HK-2 (cell line): ENCODE measurements around the gene ATXN2.
"Not testable (repeated sequence)": the region's sequence is repeated elsewhere in the genome, so short reads cannot be mapped to it uniquely, and the experiment has no call there.

ENCODE experiments used
- DNase-seq: peaks from one replicate; pipeline ENCODE4 v3.0.0-alpha.2; 2018; ENCODE audit not compliant: unreplicated experiment

ATXN2 gene

DNA sequence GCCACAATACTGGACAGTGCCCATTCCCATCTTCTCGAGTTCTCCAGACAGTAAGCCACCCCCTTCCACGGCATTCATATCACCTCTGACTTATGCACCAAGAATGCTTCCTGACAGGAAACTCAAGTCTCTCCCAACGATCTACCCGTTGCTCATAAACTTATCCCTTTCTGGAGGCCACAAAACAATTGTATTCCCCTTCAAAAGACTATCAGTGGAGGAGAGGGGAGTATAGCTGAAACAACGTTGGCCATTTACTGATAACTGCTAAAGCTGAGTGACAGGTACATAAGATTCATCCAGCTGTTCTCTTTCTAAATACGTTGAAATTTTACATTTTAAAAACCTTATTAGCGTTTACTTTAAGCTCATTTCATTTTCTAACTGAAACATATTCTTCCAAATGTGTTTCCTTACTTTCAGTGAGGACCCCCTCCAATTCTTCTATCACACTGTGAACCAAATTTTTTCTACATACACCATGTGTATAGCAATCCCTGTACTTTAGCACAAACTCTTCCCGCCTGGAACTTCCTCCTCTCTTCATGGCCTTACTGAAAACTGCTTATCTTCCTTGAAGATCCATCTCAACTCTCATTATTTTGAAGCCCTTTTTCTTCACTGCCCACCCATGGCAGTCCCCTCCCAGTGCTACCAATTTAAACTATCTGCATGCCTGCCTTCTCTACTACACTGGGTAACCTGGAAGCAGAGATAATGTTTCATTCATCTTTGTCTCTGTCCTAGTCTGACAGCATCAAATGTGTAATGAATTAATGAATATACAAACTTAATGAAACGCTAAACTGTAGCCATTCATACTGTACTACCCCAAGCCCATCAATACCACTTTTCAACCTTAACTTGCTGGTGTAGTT is 28.8 kb downstream of the ATXN2 start:
- DNase-seq: peak; percentile 26

GRCh38 chr12:111569363-111570083 is 29.6 kb downstream of the ATXN2 start:
- no peak for DNase-seq

DNA sequence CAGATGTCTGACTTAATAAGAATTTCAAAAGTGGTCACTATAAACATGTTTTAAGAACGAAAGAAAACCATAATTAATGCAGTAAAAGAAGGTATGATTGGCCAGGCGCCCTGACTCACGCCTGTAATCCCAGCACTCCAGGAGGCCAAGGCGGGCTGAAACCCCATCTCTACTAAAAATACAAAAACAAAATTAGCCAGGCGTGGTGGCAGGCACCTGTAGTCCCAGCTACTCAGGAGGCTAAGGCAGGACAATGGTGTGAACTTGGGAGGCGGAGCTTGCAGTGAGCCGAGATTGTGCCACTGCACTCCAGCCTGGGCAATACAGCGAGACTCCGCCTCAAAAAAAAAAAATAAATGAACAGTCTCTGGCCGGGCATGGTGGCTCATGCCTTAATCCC is 38.3 kb downstream of the ATXN2 start:
- DNase-seq: not testable (repeated sequence)

GRCh38 chr12:111558107-111558376 is 41.1 kb downstream of the ATXN2 start:
- DNase-seq: no peak

DNA sequence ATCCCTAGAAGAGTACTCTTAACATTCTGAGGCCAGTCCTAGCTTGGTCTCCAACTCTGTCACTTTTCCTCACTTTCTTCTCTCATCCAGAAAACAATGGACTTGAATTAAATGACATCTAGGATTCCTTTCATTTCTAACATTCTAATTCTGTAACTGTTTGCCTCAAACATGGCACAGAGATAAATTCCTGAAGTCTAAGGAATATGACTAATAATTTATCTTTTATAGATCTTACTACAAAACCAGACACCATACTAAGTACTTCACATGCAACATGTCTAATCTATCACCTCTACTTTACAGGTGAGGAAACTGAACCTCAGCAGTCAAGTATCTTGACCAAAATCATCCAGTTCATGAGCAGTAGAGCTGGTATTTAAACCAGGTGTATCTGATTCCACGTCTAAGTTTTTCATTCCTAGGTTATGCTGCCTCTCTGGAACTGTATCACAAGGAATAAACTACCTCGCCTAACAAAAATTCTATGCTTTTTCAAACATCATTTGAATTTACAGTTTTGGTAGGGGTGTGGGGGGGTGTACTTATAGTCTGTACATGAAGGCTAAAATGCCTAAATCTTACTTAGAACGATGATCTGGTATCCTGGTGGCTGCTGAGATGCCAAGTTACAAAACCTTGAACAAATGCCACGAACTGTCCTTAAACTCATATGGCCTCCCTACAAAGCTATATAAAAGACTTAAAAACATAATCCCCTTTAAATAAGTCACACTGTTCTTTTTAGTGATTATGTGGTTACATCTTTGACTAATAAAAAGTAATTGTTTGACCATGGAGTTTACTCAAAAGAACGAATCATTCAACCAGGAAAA is 41.6 kb downstream of the ATXN2 start:
- DNase-seq: no peak

GRCh38 chr12:111556676-111557075 is 42.4 kb downstream of the ATXN2 start:
- DNase-seq: no peak

GRCh38 chr12:111555313-111555712 is 43.8 kb downstream of the ATXN2 start:
- DNase-seq: not testable (repeated sequence)

DNA sequence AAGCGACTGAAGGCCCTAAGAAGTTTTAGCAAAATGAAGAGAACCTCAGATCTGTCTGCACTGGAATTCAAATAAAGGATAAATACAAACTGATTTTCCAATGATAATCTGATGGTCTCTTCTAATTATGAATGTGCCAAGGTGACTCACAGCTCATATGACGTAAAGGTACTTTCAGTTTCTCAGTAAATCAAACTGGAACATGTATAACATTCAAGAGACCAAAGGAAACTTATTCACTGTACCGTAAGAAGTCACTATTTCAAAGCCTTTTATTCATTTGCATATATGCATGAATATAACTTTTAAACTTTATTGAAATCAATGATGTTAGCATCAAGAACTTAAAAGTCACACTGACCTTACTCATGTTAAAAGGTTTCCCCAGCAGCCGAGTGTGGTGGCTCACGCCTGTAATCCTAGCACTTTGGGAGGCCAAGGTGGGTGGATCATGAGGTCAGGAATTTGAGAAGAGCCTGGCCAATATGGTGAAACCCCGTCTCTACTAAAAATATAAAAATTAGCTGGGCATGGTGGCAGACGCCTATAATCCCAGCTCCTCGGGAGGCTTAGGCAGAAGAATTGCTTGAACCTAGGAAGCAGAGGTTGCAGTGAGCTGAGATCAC is 52.2 kb downstream of the ATXN2 start:
- DNase-seq: no peak

GRCh38 chr12:111546171-111546570 is 52.9 kb downstream of the ATXN2 start:
- DNase-seq: no peak

DNA sequence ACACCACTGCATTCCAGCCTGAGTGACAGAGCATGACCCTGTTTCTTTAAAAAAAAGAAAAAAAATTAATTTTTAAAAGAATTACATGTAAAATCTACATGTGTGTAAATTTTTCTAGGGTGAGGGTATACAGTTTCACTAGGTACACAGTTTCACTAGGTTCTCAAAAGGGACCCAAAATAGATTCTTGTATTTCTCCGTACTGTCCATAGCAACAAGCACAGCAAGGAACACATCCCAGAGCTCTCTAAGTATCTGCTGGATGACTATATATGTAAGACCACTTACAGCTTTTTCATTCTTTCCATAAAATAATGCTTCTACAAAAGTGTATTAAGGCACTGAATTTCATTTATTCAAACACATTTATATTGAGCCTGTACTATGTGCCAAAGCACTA is 55.1 kb downstream of the ATXN2 start:
- DNase-seq: no peak

- no peak for DNase-seq
Observed at GRCh38 chr12:111532751-111533150, 66.4 kb downstream of the ATXN2 start.

DNA sequence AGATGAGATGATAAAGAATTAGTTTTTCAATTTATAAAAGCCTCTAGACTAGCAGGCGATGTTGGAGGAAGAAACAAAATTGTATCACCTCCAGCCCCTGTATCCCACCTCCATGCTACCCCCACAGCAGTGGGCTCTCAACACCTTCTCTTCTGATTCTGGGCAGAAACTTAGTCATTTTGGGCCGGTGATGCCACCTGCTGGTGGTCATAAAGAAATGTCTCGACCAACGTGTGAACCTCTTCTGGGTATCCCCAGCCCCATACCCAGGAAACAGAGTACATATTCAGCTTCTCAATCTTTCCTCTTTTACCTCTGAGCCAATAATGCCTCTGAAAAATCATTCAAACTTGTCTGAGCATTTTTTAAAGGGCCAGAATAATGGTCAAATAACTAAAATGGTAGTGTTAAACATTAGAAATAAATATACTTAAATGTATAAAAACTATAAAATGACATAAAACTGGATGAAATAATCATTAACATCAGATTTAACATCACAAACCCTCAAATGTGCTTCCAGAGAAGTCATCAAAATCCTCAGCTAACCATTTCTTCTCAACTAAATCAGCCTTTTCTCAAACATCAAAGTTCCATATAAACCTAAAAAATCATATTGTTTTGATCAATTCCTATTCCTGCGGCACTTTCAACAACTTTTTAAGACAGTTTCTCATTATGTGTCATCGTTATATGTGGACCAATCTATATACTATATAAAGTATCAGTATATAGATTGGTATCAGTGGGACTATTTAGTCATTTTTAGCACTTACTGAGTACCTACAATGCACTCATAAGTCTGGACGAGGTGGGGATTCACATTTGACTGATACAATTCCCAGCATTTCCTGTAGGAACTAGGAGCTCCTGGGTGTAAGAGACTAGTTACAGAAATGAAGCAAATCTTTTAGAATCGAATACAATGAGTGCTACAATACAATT is 69.4 kb downstream of the ATXN2 start:
- DNase-seq: peak; percentile 49

DNA sequence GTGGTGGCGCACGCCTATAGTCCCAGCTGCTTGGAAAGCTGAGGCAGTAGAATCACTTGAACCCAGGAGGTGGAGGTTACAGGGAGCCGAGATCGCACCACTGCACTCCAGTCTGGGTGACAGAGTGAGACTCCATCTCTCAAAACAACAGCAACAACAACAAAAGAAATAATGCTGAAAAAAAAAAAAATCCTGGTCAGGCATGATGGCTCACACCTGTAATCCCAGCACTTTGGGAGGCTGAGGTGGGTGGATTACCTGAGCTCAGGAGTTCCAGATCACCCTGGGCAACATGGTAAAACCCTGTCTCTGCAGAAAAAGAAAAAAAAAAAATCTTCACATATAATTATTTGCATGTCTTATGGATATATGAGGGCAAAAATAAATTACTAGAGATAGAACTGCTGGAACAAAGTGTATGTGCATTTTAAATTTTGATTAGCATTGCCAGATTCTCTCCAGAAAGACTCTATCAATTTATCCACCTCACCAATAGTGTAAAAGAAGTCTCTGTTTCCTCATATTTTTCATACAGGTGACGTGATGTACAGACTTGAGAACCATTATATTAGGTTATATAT is 75.4 kb downstream of the ATXN2 start:
- no peak for DNase-seq

GRCh38 chr12:111521801-111522200 is 77.3 kb downstream of the ATXN2 start:
- DNase-seq: no peak

GRCh38 chr12:111519937-111520336 is 79.2 kb downstream of the ATXN2 start:
- DNase-seq: no peak

DNA sequence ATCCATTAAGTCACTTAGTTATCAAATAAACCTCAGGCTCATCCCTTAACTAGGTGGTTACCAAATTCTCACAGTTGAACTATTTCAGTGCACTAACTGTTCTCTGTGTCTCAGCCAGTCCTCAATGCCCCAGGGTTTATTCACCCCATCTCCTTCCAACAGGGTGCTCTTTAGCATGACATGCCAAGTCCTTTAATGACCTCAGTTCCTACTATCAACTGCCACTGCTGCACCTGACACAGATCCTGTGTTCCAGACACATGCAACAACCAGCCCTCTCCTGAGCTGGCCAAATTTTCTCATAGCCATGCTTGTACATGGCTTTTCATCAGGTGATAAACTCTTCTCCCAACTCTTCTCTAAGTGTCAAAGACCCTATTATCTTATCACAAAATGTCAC is 80.0 kb downstream of the ATXN2 start:
- no peak for DNase-seq

DNA sequence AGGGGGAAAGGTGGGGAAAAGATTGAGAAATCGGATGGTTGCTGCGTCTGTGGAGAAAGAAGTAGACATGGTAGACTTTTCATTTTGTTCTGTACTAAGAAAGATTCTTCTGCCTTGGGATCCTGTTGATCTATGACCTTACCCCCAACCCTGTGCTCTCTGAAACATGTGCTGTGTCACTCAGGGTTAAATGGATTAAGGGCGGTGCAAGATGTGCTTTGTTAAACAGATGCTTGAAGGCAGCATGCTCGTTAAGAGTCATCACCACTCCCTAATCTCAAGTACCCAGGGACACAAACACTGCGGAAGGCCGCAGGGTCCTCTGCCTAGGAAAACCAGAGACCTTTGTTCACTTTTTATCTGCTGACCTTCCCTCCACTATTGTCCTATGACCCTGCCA is 91.4 kb downstream of the ATXN2 start:
- DNase-seq: not testable (repeated sequence)

GRCh38 chr12:111507258-111507657 is 91.9 kb downstream of the ATXN2 start:
- DNase-seq: not testable (repeated sequence)

DNA sequence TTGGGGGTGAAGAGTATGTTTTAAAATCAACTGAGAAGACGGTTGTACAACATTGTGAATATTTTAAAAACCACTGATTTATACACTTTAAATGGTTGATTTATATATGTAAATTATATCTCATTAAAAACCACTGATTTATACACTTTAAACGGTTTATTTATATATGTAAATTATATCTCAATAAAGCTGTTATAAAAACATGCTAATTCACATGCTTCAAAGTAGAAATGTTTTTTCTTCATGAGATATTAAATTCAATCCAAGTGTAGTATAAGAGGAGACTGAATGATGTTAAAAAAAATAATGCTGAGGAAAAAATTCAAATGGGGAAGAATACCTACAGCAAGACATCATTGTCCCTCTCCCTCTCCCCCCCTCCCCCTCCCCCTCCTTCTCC is 92.9 kb downstream of the ATXN2 start:
- DNase-seq: no peak

GRCh38 chr12:111505601-111506036 is 93.5 kb downstream of the ATXN2 start:
- no peak for DNase-seq
